DOHH2 (cell line): ENCODE results near the gene FDXR.

ENCODE experiments used
- CTCF ChIP-seq: fragments of 200-600 bp; sonication (generic); IDR thresholded peaks from one replicate; pipeline ENCODE4 v1.5.1; 2014; ENCODE audit warnings: antibody characterized with exemption, mild to moderate bottlenecking, low read depth, low read length; ENCODE audit not compliant: poor library complexity, severe bottlenecking
- EZH2phosphoT487 ChIP-seq: fragments of 200-600 bp; sonication (generic); IDR thresholded peaks from 2 replicates; pipeline ENCODE4 v1.6.1; 2017; ENCODE audit warnings: borderline replicate concordance, mild to moderate bottlenecking, antibody characterized with exemption, low read length, moderate library complexity, mixed read lengths

GRCh38 chr17:74881073-74881472, 8.3 kb upstream of the FDXR start:
- TF ChIP-seq CTCF (no peak), EZH2phosphoT487 (no peak)
